HG03571 (cell line): ENCODE results near the gene BAIAP2L1.

Experiments used
- ATAC-seq: cut with Tn5 transposase; IDR thresholded peaks from one replicate; pipeline ENCODE4 v1.9.1; 2021; ENCODE audit not compliant: unreplicated experiment

Gene BAIAP2L1

DNA sequence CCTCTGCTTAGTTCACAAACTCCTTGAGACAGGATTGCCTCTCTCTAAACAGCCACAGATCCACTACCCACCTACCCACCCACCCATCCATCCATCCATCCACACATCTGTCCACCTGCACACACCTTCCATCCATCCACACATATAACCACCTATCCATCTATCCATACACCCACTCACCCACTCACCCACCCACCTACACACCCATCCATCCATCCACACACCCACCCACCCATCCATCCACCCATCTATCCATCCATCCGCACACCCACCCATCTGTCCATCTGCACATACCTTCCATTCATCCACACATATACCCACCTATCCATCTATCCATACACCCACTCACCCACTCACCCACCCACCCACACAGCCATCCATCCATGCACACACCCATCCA lies 158.5 kb downstream of the BAIAP2L1 start:
- no peak for ATAC-seq

- ATAC-seq: no peak
Observed at GRCh38 chr7:98241674-98242241, 159.1 kb downstream of the BAIAP2L1 start.
